ENCODE measurements around the gene DDX41. TPM values are rescaled to one million over a fixed set of nuclear protein-coding genes. Genes with fewer than 3 reads are reported as not detected.

Gene DDX41
- total and polyA plus RNA-seq, 2 donors (not counting 3 experiments of a cell fraction or from before 2014, with no cell fraction given), result 103 to 118 TPM

DNA sequence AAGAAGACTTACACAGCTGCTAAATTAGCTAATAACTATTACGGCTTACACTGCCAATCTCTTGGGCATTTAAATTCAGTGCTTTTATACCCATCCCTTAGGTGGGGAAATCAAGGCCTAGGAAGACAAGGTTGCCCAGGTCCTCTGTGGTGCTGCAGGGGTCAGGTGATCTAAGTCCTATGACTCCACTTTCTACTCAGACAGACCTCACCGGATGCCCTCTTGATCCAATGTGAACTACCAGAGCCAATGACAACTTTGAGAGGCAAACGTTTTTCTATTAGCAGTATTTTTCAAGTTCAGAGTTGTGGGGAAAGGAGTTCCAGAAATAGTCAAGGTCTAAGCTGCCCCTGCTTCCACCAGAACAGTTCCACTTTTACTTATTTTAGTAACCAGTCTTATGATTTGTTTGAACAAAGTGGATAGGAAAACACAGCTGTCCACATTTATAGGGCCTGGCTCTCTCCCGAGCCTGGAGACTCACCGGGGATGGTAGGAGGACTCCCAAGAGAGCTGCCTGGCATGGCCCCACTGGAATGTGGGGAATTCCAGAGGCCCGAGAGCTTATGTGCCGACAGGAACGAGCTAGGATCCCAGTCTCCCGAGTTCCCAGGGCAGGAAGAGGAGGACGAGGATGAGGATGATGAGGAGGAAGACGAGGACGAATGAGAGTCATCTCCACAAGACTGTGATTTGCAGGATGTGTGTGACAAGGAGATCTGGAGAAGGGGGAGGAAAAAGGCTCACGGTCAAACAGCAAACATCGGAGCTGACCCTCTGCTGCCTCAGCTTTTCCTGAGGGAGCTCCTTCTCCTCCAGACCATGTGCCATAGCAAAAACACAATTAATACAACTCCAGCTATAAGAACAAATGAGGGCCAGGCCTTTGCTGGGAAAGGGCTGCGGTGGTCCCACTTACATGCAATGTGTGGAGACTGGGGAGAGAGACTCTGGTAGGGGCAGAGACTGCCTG, 20.9 kb upstream of the DDX41 start:
- no peak overlapping the region for H3K4me2 ChIP-seq (ENCODE audit: insufficient read depth, low read length)
- intact Hi-C loops (cut with micrococcal nuclease) (no loop called here), dilution Hi-C loops (cut with MboI; ENCODE audit: extremely low pct_ligation_motif_present, low sequenced_read_pairs) (no loop called here)
- POLR2A ChIA-PET, result no interaction called here
- H3K9me3 ChIP-seq (replicated peaks; ENCODE audit: control insufficient read depth, insufficient read depth, low read length), result no peaks in the 10 kb centered on the region
- no peaks in the 10 kb centered on the region for H3K27me3 ChIP-seq (ENCODE audit: control insufficient read depth in 2 of 2, insufficient read depth in 2 of 2, low read length in 2 of 2)
- TF ChIP-seq POLR2A (IDR thresholded peaks at IDR 0.05; ENCODE audit: low read depth, low read length) (no peak), JUN (IDR thresholded peaks at IDR 0.05; ENCODE audit: borderline replicate concordance, insufficient read depth, insufficient read length, low read depth) (no peak), FOS (IDR thresholded peaks at IDR 0.05; ENCODE audit: borderline replicate concordance, insufficient read depth, low read length) (no peak), GATA2 (IDR thresholded peaks at IDR 0.05; ENCODE audit: insufficient read depth, insufficient read length, low read depth, low read length) (no peak), POLR2AphosphoS5 (IDR thresholded peaks at IDR 0.05; ENCODE audit: insufficient read depth, low read depth, low read length) (no peak), MYC (IDR thresholded peaks at IDR 0.05; ENCODE audit: low read depth, low read length) (no peak), EZH2 (IDR thresholded peaks at IDR 0.05; ENCODE audit: borderline replicate concordance, low read depth, low read length, severe bottlenecking) (no peak)
- TF ChIP-seq, protein P1, sequence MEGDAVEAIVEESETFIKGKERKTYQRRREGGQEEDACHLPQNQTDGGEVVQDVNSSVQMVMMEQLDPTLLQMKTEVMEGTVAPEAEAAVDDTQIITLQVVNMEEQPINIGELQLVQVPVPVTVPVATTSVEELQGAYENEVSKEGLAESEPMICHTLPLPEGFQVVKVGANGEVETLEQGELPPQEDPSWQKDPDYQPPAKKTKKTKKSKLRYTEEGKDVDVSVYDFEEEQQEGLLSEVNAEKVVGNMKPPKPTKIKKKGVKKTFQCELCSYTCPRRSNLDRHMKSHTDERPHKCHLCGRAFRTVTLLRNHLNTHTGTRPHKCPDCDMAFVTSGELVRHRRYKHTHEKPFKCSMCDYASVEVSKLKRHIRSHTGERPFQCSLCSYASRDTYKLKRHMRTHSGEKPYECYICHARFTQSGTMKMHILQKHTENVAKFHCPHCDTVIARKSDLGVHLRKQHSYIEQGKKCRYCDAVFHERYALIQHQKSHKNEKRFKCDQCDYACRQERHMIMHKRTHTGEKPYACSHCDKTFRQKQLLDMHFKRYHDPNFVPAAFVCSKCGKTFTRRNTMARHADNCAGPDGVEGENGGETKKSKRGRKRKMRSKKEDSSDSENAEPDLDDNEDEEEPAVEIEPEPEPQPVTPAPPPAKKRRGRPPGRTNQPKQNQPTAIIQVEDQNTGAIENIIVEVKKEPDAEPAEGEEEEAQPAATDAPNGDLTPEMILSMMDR (IDR thresholded peaks at IDR 0.05; ENCODE audit: extremely low read depth in 1 of 2, insufficient read depth in 1 of 2, low read depth in 1 of 2, low read length in 2 of 2), result no peak
- TF ChIP-seq, protein P2, sequence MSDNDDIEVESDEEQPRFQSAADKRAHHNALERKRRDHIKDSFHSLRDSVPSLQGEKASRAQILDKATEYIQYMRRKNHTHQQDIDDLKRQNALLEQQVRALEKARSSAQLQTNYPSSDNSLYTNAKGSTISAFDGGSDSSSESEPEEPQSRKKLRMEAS (IDR thresholded peaks at IDR 0.05; ENCODE audit: insufficient read depth, insufficient read length), result no peak
- H3K79me2 ChIP-seq (ENCODE audit: control insufficient read depth, insufficient read depth, low read length), result peaks cover 23% of the 10 kb centered on the region
- no TSS peak for BruUV-seq (replicated peaks)
- no peak for FAIRE-seq
- no peaks in the 10 kb centered on the region for H3K4me1 ChIP-seq (ENCODE audit: control insufficient read depth, extremely low read depth, insufficient read depth, low read length)
- peak; percentile 50 for DNase-seq (ENCODE audit: low read depth, low spot score)
- H3K4me3 ChIP-seq (replicated peaks in 1 of 3; ENCODE audit: insufficient read depth in 1 of 3, low read depth in 1 of 3, low read length in 3 of 3), result no peak overlapping the region
- H3K27ac ChIP-seq (ENCODE audit: insufficient read depth, low read depth, low read length), result no peak overlapping the region
- no peak overlapping the region for H2AFZ ChIP-seq (ENCODE audit: low read depth, low read length)
- no peak overlapping the region for H3K9ac ChIP-seq (replicated peaks; ENCODE audit: extremely low read depth, insufficient read depth, low read length)
- H3K9me1 ChIP-seq (replicated peaks; ENCODE audit: control insufficient read depth, extremely low read depth, insufficient read depth, low read length), result no peaks in the 10 kb centered on the region
- peaks cover 6 to 28% of the 10 kb centered on the region in 2 experiments for H3K36me3 ChIP-seq (ENCODE audit: control insufficient read depth in 2 of 2, extremely low read depth in 1 of 2, insufficient read depth in 2 of 2, low read length in 2 of 2)
- CTCF ChIA-PET, result interaction anchor here (0.9 to 1.4 kb wide), 3 partner anchors 9 to 16 kb away, joined by 3 to 5 read pairs (median 5); no protein-coding TSS in a partner anchor
- no peaks in the 10 kb centered on the region for H4K20me1 ChIP-seq (replicated peaks; ENCODE audit: control insufficient read depth, extremely low read depth, insufficient read depth, low read length)

Data from endothelial cell of umbilical vein (primary cell).